ENCODE measurements around the gene ISG20. TPM values are rescaled to one million over a fixed set of nuclear protein-coding genes. Genes with fewer than 3 reads are reported as not detected.
A peak's percentile ranks its signal among the peaks of the same experiment; 100 is the strongest.

The ISG20 gene
- total and polyA plus RNA-seq, 2 donors, result 75.1 to 272 TPM

DNA sequence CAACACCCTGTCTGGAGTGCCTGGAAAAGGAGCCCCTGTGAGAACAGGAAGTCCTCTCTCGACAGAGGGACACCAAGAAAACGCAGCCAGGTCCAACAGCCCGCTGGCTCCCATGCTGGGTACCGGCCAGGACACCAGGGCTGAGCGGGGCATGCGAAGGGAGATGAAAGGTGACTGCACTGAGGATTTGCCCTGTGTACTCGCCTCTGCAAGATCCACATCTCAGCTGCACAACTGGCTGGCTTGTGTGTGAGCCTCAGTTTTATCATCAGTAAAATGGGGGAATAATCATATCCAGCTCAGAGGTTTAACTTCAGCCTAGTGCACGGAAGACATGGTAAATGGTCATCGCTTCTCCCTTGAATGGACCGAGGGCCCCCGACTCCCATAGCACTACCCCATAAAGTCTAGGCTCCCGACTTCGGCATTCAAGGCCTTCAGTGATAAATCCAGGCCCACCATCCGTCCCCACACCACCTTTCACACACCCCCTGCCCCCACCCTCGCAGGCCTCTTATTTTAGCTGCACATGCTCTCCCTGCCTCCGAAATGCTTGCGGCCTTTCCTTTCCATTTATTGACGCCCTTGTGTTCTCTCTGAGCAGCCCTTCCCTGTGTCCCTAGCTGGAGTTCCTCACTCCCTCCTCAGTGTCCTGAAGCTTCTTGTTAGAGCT, 15.8 kb downstream of the ISG20 start:
- 98% methylated on average over 18 of the region's 18 CpGs for WGBS
- H3K4me1 ChIP-seq (ENCODE audit: control insufficient read depth in 2 of 2, insufficient read depth in 2 of 2, low read length in 2 of 2), result peaks cover 11 to 23% of the 10 kb centered on the region in 2 donors
- DNase-seq (ENCODE audit: low read depth in 6 of 9, low spot score in 9 of 9), result no peak

DNA sequence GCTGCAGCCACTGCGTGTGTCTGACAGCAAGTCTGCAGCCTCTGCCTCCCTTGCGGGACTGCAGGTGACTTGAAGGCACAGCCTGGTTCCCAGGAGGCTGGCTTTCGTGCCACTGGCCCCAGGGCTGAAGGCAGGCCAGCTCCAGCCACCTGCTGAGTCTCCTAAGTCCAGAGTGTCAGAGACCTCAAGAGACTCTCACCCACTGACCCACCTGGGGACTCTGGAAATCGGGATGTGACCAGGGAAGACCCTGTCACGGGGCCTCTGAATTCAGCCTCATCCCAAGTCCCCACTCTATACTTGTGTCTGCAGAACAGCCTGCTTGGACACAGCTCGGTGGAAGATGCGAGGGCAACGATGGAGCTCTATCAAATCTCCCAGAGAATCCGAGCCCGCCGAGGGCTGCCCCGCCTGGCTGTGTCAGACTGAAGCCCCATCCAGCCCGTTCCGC, 16.3 kb downstream of the ISG20 start:
- peaks cover 11 to 24% of the 10 kb centered on the region in 2 donors for H3K4me1 ChIP-seq (ENCODE audit: control insufficient read depth in 2 of 2, insufficient read depth in 2 of 2, low read length in 2 of 2)
- H3K4me3 ChIP-seq (ENCODE audit: low read length in 2 of 2), result no peak overlapping the region
- peaks cover 0 to 4% of the 10 kb centered on the region in 2 donors for H3K27me3 ChIP-seq (ENCODE audit: control insufficient read depth in 2 of 2, insufficient read depth in 1 of 2, low read length in 1 of 2)
- WGBS, result 97% methylated on average over 14 of the region's 14 CpGs
- no peak overlapping the region for H3K27ac ChIP-seq (ENCODE audit: low read depth in 1 of 2, low read length in 1 of 2)
- peaks cover 0 to 3% of the 10 kb centered on the region in 2 donors for H3K9me3 ChIP-seq (ENCODE audit: control insufficient read depth in 2 of 2, insufficient read depth in 1 of 2, low read length in 1 of 2)
- peaks cover 0 to 47% of the 10 kb centered on the region in 2 donors for H3K36me3 ChIP-seq (ENCODE audit: control insufficient read depth in 2 of 2, insufficient read depth in 2 of 2, low read length in 1 of 2)
- no peak for DNase-seq (ENCODE audit: low read depth in 6 of 9, low spot score in 9 of 9)

More for the DNA sequence above, 15.8 kb downstream of the ISG20 start:
- Histone ChIP-seq H3K9me3 (ENCODE audit: control insufficient read depth in 2 of 2, insufficient read depth in 1 of 2, low read length in 1 of 2) (peaks cover 0 to 3% of the 10 kb centered on the region in 2 donors), H3K27ac (ENCODE audit: low read depth in 1 of 2, low read length in 1 of 2) (no peak overlapping the region), H3K4me3 (ENCODE audit: low read length in 2 of 2) (no peak overlapping the region), H3K36me3 (ENCODE audit: control insufficient read depth in 2 of 2, insufficient read depth in 2 of 2, low read length in 1 of 2) (peaks cover 0 to 53% of the 10 kb centered on the region in 2 donors), H3K27me3 (ENCODE audit: control insufficient read depth in 2 of 2, insufficient read depth in 1 of 2, low read length in 1 of 2) (peaks cover 0 to 4% of the 10 kb centered on the region in 2 donors)

DNA sequence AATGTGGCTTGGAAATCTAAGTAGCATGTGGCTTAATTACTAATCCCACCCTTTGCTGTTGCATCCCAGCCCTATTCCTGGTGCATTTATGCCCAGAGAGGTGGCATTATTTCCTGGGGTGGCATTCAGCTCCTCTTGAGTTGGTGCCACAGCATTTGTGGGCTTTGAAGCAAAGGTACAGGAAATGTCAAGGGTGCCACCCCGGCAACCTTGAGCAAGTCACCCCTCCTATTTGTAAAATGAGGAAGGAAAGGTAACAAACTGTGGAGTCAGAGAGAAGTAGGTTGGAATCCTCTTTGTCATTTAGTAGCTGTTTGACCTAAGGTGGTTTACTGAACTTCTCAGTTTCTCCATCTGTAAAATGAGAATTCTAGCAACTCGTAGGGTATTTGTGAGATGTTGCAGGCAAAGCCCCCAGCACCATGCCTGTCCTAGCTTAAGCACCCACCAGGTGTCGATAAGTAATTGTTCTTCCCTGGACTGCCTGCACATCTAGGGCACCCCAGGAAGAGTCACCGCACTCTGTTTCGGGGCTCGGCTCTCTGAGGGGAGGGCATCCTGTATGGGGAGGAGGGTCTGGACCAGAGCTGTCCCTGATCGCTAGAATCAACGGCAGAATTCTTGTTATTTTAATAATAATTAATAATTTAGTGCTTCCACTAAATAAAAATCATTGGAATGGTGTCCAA, 17.1 kb downstream of the ISG20 start:
- Histone ChIP-seq H3K4me1 (ENCODE audit: control insufficient read depth in 2 of 2, insufficient read depth in 2 of 2, low read length in 2 of 2) (peaks cover 11 to 28% of the 10 kb centered on the region in 2 donors), H3K4me3 (ENCODE audit: low read length in 2 of 2) (no peak overlapping the region), H3K27ac (ENCODE audit: low read depth in 1 of 2, low read length in 1 of 2) (peak overlapping the region in 1 of 2 donors; percentile 1), H3K27me3 (ENCODE audit: control insufficient read depth in 2 of 2, insufficient read depth in 1 of 2, low read length in 1 of 2) (peaks cover 0 to 4% of the 10 kb centered on the region in 2 donors), H3K9me3 (ENCODE audit: control insufficient read depth in 2 of 2, insufficient read depth in 1 of 2, low read length in 1 of 2) (no peaks in the 10 kb centered on the region), H3K36me3 (ENCODE audit: control insufficient read depth in 2 of 2, insufficient read depth in 2 of 2, low read length in 1 of 2) (peaks cover 0 to 39% of the 10 kb centered on the region in 2 donors)
- WGBS, result 79% methylated on average over 8 of the region's 8 CpGs
- DNase-seq (ENCODE audit: low read depth in 6 of 9, low spot score in 9 of 9), result no peak

DNA sequence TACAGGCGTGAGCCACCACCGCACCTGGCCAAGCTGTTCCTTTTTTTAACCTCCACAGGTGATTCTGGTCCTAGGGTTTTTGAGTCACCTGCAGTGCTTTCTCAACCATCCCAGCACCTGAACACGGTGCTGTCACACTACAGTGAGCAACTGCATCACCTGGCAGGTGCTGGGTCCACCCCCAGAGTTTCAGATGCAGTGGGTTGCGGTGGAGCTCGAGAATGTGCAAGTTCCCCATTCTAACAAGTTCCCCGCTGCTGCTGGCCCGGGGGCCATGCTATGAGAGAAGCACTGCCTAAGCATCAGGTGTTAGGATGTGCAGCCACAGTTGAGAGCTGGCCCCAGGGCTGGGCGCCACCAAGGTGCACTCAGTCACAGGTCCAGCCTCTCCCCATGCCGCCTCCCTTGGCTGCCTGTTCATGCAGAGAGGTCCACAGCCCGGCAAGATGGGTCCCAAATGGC, 18.0 kb downstream of the ISG20 start:
- no peak for DNase-seq (ENCODE audit: low read depth in 6 of 9, low spot score in 9 of 9)
- Histone ChIP-seq H3K4me3 (ENCODE audit: low read length in 2 of 2) (no peak overlapping the region), H3K27ac (ENCODE audit: low read depth in 1 of 2, low read length in 1 of 2) (peak overlapping the region in 1 of 2 donors; percentile 8), H3K9me3 (ENCODE audit: control insufficient read depth in 2 of 2, insufficient read depth in 1 of 2, low read length in 1 of 2) (no peaks in the 10 kb centered on the region), H3K27me3 (ENCODE audit: control insufficient read depth in 2 of 2, insufficient read depth in 1 of 2, low read length in 1 of 2) (peaks cover 0 to 4% of the 10 kb centered on the region in 2 donors), H3K36me3 (ENCODE audit: control insufficient read depth in 2 of 2, insufficient read depth in 2 of 2, low read length in 1 of 2) (peaks cover 0 to 31% of the 10 kb centered on the region in 2 donors), H3K4me1 (ENCODE audit: control insufficient read depth in 2 of 2, insufficient read depth in 2 of 2, low read length in 2 of 2) (peaks cover 11 to 28% of the 10 kb centered on the region in 2 donors)
- WGBS, result 83% methylated on average over 10 of the region's 10 CpGs

DNA sequence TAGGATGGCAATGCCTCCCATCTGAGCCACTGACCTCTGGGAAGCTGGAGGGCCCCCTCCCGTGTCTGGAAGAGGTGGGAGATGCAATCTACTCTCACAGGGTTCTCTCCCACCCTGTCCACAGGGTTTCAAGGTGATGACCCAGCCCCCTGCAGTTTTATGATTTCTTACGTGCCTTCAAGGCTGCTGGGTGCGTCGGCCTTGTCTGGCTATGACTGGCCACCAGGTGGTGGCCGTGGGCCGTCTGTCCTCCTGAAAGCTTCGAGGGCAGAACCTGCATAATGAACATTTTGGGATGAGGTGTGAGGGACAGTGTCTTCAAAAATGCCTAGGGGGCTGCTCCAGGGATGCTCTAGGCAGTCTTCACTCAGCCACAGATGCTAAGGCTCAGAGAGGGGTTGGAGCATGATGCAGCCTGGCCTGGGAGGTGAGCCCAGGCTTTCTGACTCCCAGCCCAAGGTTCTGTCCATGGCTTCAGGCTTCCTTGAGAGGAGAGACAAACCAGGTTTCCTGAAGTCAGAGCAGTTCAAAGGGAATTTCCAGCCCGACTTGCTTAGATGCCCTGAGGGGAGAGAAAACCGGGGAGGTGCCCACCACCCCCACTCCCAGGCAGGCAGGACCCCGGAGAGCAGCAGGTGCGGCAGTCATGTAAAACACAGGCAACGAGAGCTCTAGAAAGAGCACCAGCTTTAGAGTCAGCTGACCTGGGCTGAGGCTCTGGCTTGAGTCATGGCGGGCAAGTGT, 18.7 kb downstream of the ISG20 start:
- Histone ChIP-seq H3K36me3 (ENCODE audit: control insufficient read depth in 2 of 2, insufficient read depth in 2 of 2, low read length in 1 of 2) (peaks cover 0 to 27% of the 10 kb centered on the region in 2 donors), H3K4me3 (ENCODE audit: low read length in 2 of 2) (no peak overlapping the region)

DNA sequence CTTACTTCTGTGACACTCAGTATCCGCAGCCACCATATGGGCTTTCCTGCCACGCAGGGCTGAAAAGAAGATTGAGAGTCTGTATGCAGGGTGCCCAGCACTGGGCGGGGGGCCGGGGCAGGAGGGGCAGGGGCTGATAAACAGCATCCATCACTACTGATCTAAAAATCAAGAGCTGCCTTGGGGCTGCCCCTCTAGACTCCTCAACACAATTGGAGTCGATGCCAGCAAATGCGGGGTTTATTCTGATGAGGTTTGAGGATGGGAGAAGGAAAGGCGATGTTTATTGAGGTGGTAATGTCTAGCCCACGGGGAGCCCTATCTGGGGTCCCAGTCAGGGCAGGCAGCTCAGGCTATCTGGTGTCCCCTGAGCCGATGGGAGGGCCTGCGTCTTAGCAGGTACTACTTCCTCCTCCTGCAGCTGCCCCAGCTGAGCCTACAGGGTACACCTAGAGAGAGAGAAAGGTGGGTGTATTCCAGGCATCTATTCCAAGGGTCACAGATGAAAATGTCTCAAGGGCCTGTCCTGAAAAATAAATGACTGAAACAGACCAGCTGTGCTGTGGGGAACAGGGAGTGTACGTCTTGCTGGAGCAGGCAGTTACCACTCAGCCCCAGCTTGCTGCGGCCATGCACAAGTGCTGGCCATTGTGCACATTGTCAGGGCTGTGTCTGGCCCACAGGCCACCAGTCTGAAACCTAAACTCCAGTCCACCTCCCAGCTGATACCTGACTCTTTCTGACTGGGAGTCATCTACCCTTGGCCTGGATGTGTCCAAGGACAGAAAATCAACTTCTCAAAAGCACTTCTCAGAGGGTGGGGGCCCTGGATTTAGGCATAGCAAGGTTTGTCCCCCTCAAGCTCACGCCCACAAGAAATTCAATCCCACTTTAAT, 19.5 kb downstream of the ISG20 start:
- H3K27ac ChIP-seq (ENCODE audit: low read depth in 1 of 2, low read length in 1 of 2), result no peak overlapping the region
- H3K9me3 ChIP-seq (ENCODE audit: control insufficient read depth in 2 of 2, insufficient read depth in 1 of 2, low read length in 1 of 2), result no peaks in the 10 kb centered on the region
- peaks cover 0 to 23% of the 10 kb centered on the region in 2 donors for H3K36me3 ChIP-seq (ENCODE audit: control insufficient read depth in 2 of 2, insufficient read depth in 2 of 2, low read length in 1 of 2)
- H3K4me1 ChIP-seq (ENCODE audit: control insufficient read depth in 2 of 2, insufficient read depth in 2 of 2, low read length in 2 of 2), result peaks cover 11 to 22% of the 10 kb centered on the region in 2 donors
- 85% methylated on average over 13 of the region's 13 CpGs for WGBS
- peaks cover 2 to 4% of the 10 kb centered on the region in 2 donors for H3K27me3 ChIP-seq (ENCODE audit: control insufficient read depth in 2 of 2, insufficient read depth in 1 of 2, low read length in 1 of 2)
- no peak for DNase-seq (ENCODE audit: low read depth in 6 of 9, low spot score in 9 of 9)
- H3K4me3 ChIP-seq (ENCODE audit: low read length in 2 of 2), result no peak overlapping the region

More for the DNA sequence above, 18.7 kb downstream of the ISG20 start:
- DNase-seq (ENCODE audit: low read depth in 6 of 9, low spot score in 9 of 9), result no peak
- Histone ChIP-seq H3K9me3 (ENCODE audit: control insufficient read depth in 2 of 2, insufficient read depth in 1 of 2, low read length in 1 of 2) (no peaks in the 10 kb centered on the region), H3K27ac (ENCODE audit: low read depth in 1 of 2, low read length in 1 of 2) (no peak overlapping the region), H3K27me3 (ENCODE audit: control insufficient read depth in 2 of 2, insufficient read depth in 1 of 2, low read length in 1 of 2) (peaks cover 2 to 4% of the 10 kb centered on the region in 2 donors), H3K4me1 (ENCODE audit: control insufficient read depth in 2 of 2, insufficient read depth in 2 of 2, low read length in 2 of 2) (peaks cover 11 to 27% of the 10 kb centered on the region in 2 donors)
- WGBS, result 66% methylated on average over 13 of the region's 13 CpGs

DNA sequence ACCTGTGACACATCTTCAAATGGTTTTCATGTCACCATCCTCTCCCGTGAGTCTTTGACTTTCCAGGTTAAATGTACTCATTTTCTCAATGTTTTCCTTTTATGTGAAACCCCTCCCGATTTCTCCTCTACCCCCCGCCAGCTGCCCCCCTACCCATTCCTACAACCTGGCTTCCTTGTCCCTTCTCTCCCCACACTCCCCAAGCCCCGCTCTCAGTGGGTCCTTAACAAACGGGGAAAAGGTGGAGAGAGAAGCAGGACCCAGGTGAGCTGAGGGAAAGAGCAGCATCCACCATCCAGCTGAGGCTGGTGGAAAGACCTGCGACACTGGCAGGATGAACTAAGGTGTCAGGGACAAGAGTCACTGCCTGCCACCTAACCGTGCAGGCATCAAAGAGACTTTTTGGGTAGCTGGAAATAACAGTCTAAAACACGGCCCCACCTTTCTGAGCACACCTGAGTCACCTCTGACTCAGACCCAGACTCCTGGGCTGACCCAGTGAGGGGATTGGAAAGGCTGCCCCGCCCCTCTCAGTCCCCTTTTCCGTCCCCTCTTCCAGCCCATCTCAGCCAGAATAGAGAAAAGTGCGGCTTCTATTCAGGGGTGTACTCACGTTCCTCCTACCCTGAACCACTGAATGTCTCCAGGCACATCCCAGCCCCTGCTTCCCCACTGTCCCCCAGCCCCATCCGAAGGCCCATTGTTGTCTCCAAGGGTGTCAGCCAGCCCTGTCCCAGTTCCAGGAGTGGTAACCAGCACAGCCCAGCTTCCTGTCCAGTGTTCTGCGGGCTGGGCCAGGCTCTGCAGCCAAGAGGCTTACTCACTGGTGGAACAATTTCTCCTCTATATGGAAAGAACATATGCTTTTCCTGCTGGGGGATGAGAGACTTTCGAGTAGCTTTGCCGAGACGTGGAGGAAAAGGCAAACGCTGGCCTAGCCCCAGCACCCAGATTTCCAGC, 20.4 kb downstream of the ISG20 start:
- no peak for DNase-seq (ENCODE audit: low read depth in 6 of 9, low spot score in 9 of 9)
- no peak overlapping the region for H3K27ac ChIP-seq (ENCODE audit: low read depth in 1 of 2, low read length in 1 of 2)

More for the DNA sequence above, 20.4 kb downstream of the ISG20 start:
- H3K4me1 ChIP-seq (ENCODE audit: control insufficient read depth in 2 of 2, insufficient read depth in 2 of 2, low read length in 2 of 2), result peaks cover 16 to 25% of the 10 kb centered on the region in 2 donors
- H3K4me3 ChIP-seq (ENCODE audit: low read length in 2 of 2), result no peak overlapping the region
- no peaks in the 10 kb centered on the region for H3K9me3 ChIP-seq (ENCODE audit: control insufficient read depth in 2 of 2, insufficient read depth in 1 of 2, low read length in 1 of 2)
- peaks cover 2 to 4% of the 10 kb centered on the region in 2 donors for H3K27me3 ChIP-seq (ENCODE audit: control insufficient read depth in 2 of 2, insufficient read depth in 1 of 2, low read length in 1 of 2)
- peaks cover 0 to 15% of the 10 kb centered on the region in 2 donors for H3K36me3 ChIP-seq (ENCODE audit: control insufficient read depth in 2 of 2, insufficient read depth in 2 of 2, low read length in 1 of 2)
- 94% methylated on average over 18 of the region's 18 CpGs for WGBS

All from thymus (tissue), 11 donors.